Right atrium auricular region (tissue), 2 donors: ENCODE measurements around the gene PCLAF. TPM values are rescaled to one million over a fixed set of nuclear protein-coding genes. Genes with fewer than 3 reads are reported as not detected.

Experiments
- DNase-seq: peaks from one replicate; pipeline ENCODE4 v3.0.0-alpha.2; 2019; ENCODE audit warnings: low spot score
- H3K27ac ChIP-seq, 2 donors: fragments of 200-600 bp; sonication (generic); 1 replicate in 1 of 2; 2 replicates in 1 of 2; pipeline ENCODE4 v1.5.1; 2016 to 2019
- H3K27me3 ChIP-seq, 2 donors: fragments of 200-600 bp; sonication (generic); one replicate each; pipeline versions ENCODE4 v1.5.1 to v1.6.0; 2017 to 2019
- H3K36me3 ChIP-seq: fragments of 200-600 bp; sonication (generic); one replicate; pipeline ENCODE4 v1.5.1; 2016
- H3K4me1 ChIP-seq, 2 donors: fragments of 200-600 bp; sonication (generic); one replicate each; pipeline versions ENCODE4 v1.5.1 to v1.6.0; 2017 to 2019
- H3K4me3 ChIP-seq, 2 donors: fragments of 200-600 bp; sonication (generic); 1 replicate in 1 of 2; 2 replicates in 1 of 2; pipeline ENCODE4 v1.5.1; 2017 to 2019; ENCODE audit warnings: mild to moderate bottlenecking in 1 of 2, moderate library complexity in 1 of 2
- H3K9me3 ChIP-seq, 2 donors: fragments of 200-600 bp; sonication (generic); one replicate each; pipeline ENCODE4 v1.5.1; 2019
- total RNA-seq, 2 donors: library from RNA; depleted of rRNA; stranded (reverse); fragments of >200 nt; gene quantifications; one replicate each; pipeline ENCODE4 v1.1.0, GENCODE V29; 2016
- TF ChIP-seq, protein P1 (sequence below), 2 donors: fragments of 200-600 bp; sonication (generic); IDR thresholded peaks; one replicate each; pipeline ENCODE4 v1.5.1; 2019; ENCODE audit warnings: antibody characterized with exemption in 2 of 2

PCLAF gene, protein sequence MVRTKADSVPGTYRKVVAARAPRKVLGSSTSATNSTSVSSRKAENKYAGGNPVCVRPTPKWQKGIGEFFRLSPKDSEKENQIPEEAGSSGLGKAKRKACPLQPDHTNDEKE
- not detected for total RNA-seq

DNA sequence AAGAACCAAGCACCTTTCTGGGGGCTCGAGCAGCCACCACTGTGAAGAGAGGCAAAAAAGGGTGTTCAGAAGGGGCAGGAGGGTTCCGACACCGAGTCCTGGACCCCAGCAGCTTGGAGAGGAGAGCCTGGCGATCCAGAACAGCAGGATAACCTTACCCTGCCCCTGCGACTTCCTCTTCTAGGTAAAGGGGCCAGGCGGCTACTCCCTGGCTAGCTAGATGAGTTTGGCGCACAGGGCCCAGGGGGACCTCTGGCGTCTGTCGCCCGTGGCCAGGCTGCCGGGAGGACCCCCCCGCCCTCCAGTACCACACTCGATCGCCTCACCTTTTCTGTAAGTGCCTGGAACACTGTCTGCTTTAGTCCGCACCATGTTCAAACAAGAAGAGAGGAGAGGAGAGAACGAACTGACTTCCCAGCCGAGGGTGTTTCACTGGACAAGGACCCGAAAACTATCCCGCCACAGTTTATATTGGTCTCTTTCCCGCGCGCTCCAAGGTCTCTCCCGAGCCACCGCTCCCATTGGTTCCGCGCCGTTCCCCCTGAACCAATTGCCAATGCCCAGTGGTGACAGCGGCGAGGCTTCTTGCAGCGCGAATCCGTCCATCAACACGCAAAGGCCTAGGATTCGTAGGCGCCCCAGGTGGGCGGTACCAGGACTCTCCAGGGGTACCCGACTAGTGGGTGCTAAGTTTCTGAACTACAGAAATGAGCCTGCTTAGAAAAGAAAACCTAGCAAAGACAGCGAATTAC lies at the start of gene PCLAF:
TSS of gene PCLAF (minus strand) at position 442 of the 752 bp plus-strand sequence. CDS start at position 372, 70 bp downstream.
- peak; percentile 96 for DNase-seq
- H3K27me3 ChIP-seq, result no peaks in the 10 kb centered on the region
- H3K9me3 ChIP-seq, result no peaks in the 10 kb centered on the region
- peaks cover 0 to 13% of the 10 kb centered on the region in 2 donors for H3K4me1 ChIP-seq
- no peaks in the 10 kb centered on the region for H3K36me3 ChIP-seq
- H3K4me3 ChIP-seq, result peak within 1 kb of the TSS; percentile 44 to 58
- TF ChIP-seq, protein P1, sequence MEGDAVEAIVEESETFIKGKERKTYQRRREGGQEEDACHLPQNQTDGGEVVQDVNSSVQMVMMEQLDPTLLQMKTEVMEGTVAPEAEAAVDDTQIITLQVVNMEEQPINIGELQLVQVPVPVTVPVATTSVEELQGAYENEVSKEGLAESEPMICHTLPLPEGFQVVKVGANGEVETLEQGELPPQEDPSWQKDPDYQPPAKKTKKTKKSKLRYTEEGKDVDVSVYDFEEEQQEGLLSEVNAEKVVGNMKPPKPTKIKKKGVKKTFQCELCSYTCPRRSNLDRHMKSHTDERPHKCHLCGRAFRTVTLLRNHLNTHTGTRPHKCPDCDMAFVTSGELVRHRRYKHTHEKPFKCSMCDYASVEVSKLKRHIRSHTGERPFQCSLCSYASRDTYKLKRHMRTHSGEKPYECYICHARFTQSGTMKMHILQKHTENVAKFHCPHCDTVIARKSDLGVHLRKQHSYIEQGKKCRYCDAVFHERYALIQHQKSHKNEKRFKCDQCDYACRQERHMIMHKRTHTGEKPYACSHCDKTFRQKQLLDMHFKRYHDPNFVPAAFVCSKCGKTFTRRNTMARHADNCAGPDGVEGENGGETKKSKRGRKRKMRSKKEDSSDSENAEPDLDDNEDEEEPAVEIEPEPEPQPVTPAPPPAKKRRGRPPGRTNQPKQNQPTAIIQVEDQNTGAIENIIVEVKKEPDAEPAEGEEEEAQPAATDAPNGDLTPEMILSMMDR (IDR thresholded peaks at IDR 0.05), result no peak
- H3K27ac ChIP-seq, result no peak within 1 kb of the TSS

DNA sequence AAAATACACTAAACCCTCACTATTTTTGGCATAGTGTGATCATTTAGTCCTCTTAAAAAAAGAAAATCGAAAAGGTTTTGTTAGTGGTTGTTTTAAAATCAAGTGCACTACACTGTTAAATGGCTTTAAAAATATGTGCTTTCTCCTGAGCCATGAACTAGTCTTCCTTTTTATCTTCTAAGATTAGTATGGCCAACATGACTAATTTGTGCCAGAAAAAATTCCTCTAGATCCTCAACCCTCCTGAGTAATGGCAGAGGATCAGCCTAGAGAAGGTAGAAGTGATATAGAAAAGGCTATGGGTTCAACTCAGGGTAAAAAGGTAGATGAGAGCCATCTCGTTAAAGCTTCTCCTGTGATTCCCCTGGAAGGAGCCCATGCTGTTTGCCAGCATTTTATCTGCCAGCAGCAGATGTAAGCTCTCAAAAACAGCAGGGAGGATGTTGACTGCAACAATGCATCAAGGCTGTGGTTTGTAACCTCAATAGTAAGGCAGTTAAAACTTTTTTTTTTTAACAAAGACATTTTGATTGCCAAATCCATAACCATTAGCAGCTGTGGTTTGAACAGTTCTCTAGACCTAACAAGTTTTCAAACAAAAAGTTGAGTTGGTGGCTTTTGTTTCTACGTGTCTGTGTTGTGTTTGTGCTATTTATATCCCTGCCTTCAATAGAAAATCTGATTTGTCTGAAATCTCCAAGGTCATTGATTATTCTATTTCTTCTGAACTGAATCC lies 48.9 kb upstream of the PCLAF start:
- H3K27ac ChIP-seq, result peak overlapping the region; percentile 0 to 30
- no peak for DNase-seq
- H3K9me3 ChIP-seq, result no peaks in the 10 kb centered on the region
- peaks cover 18% of the 10 kb centered on the region for H3K36me3 ChIP-seq
- peaks cover 0 to 12% of the 10 kb centered on the region in 2 donors for H3K4me1 ChIP-seq
- H3K4me3 ChIP-seq, result no peak overlapping the region
- TF ChIP-seq, protein P1 (IDR thresholded peaks at IDR 0.05), result no peak
- no peaks in the 10 kb centered on the region for H3K27me3 ChIP-seq

DNA sequence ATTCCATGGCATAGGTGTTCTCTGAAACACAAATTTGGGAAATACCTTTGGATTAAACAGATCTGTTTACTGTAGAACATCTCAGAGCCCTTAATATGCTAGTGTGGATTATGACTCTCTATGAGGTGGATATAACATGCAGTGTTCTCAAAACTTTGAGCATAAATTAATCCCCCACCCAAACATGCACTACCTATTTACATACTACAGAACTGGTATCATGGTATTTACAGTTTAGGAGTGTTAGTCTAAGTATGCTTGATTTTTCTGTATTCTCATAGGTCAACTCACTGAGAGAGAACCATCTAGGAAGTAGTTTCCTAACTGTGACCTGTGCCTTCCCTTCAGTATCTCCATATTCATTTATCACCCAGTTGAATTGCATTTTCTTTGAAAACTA lies 48.2 kb upstream of the PCLAF start:
- peaks cover 25% of the 10 kb centered on the region for H3K36me3 ChIP-seq

DNA sequence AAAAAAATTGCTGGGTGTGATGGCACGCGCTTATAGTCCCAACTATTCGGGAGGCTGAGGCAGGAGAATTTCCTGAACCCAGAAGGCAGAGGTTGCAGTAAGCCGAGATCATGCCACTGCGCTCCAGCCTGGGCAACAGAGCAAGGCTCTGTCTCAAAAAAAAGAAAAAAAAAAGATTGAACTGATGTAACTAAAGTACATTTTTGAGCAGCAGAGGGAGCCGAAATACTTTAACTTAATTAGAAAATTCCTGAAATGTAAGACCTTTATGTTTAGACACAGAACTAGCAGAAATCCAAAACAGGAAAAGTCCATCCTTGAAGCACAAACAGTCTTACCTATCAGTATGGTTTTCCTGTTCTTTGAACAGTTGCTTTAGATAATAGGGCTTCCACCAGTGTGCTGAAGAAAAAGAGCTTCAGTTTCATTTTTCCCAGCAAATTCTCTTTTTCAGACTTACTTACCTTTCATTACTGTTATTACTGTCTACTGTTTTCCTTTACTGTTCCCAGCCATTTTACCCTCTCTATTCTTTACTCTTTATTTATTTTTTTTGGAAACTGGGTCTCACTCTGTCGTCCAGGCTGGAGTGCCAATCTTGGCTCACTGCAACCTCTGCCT lies 45.7 kb upstream of the PCLAF start:
- TF ChIP-seq, protein P1 (IDR thresholded peaks at IDR 0.05), result peak in 1 of 2 donors; percentile 41
- peaks cover 0 to 12% of the 10 kb centered on the region in 2 donors for H3K4me1 ChIP-seq
- H3K27ac ChIP-seq, result no peak overlapping the region
- H3K9me3 ChIP-seq, result no peaks in the 10 kb centered on the region
- peaks cover 36% of the 10 kb centered on the region for H3K36me3 ChIP-seq
- H3K27me3 ChIP-seq, result no peaks in the 10 kb centered on the region
- no peak for DNase-seq
- no peak overlapping the region for H3K4me3 ChIP-seq

More for the DNA sequence above, 48.2 kb upstream of the PCLAF start:
- Histone ChIP-seq H3K27ac (peak overlapping the region in 1 of 2 donors; percentile 30), H3K27me3 (no peaks in the 10 kb centered on the region), H3K4me1 (peaks cover 0 to 12% of the 10 kb centered on the region in 2 donors), H3K9me3 (no peaks in the 10 kb centered on the region), H3K4me3 (no peak overlapping the region)
- DNase-seq, result no peak
- TF ChIP-seq, protein P1 (IDR thresholded peaks at IDR 0.05), result no peak

DNA sequence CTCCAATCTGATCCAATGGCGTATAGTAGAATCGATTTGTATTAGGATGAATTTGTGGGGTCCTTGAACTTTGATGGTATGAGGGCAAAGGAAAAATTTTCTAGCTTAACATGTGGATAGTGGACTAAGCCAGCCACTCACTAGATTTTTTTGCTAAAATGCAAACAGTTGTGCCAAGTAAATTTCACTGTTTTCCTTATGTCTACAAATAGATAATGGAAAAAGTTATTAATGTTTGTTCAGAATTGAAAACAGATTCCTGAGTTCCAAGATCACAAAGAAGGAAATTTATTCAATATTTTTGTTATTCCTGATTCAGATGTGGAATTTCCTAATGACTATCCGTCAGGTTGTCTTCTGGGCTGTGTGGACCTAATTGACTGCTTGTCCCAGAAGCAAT lies 44.0 kb upstream of the PCLAF start:
- peaks cover 0 to 9% of the 10 kb centered on the region in 2 donors for H3K4me1 ChIP-seq
- peaks cover 43% of the 10 kb centered on the region for H3K36me3 ChIP-seq
- no peak overlapping the region for H3K27ac ChIP-seq
- TF ChIP-seq, protein P1 (IDR thresholded peaks at IDR 0.05), result no peak
- H3K9me3 ChIP-seq, result no peaks in the 10 kb centered on the region
- no peak overlapping the region for H3K4me3 ChIP-seq
- no peaks in the 10 kb centered on the region for H3K27me3 ChIP-seq
- no peak for DNase-seq
